NCI-H345 (cell line): ENCODE measurements around the gene OR1L8.
"Not testable (repeated sequence)": the region's sequence is repeated elsewhere in the genome, so short reads cannot be mapped to it uniquely, and the experiment has no call there.

Experiments used
- DNase-seq: peaks from one replicate; lab custom pipeline; 2025; lab: John Stamatoyannopoulos, UW

OR1L8 gene

GRCh38 chr9:122583284-122583683 is at the start of gene OR1L8:
Gene OR1L8 (minus strand): TSS chr9:122583384. CDS start chr9:122568477, 14,907 bp downstream.
- not testable (repeated sequence) for DNase-seq

- no peak for DNase-seq
Measured at GRCh38 chr9:122619996-122620395, 36.8 kb upstream of the OR1L8 start.

GRCh38 chr9:122614362-122614761 is 31.2 kb upstream of the OR1L8 start, which contains the start of gene OR1Q1:
Gene OR1Q1 (plus strand): TSS chr9:122614738. CDS start chr9:122614738, 0 bp downstream.
- no peak for DNase-seq

- DNase-seq = no peak
Measured at GRCh38 chr9:122609804-122610203, 26.6 kb upstream of the OR1L8 start.

GRCh38 chr9:122606587-122606986 is 23.4 kb upstream of the OR1L8 start:
- no peak for DNase-seq

GRCh38 chr9:122605691-122606090 is 22.5 kb upstream of the OR1L8 start:
- DNase-seq = no peak

GRCh38 chr9:122580360-122580759 is 2.8 kb downstream of the OR1L8 start:
- DNase-seq = no peak

- DNase-seq = no peak
Measured at GRCh38 chr9:122579874-122580273, 3.3 kb downstream of the OR1L8 start.

GRCh38 chr9:122572456-122572855 is 10.7 kb downstream of the OR1L8 start:
- no peak for DNase-seq

- DNase-seq = no peak
Measured at GRCh38 chr9:122567901-122568300, 15.3 kb downstream of the OR1L8 start.

- DNase-seq = no peak
Measured at GRCh38 chr9:122562134-122562760, 20.9 kb downstream of the OR1L8 start.

GRCh38 chr9:122561446-122561845 is 21.7 kb downstream of the OR1L8 start:
- DNase-seq = no peak

GRCh38 chr9:122552812-122553211 is 30.4 kb downstream of the OR1L8 start, which contains the start of gene OR1N2:
Gene OR1N2 (plus strand): TSS chr9:122553112. CDS start chr9:122553212, 100 bp downstream.
- DNase-seq = no peak

- no peak for DNase-seq
Measured at GRCh38 chr9:122551371-122551770, 31.8 kb downstream of the OR1L8 start.

GRCh38 chr9:122546196-122546595 is 37.0 kb downstream of the OR1L8 start:
- DNase-seq = no peak

GRCh38 chr9:122538757-122539156 is 44.4 kb downstream of the OR1L8 start:
- DNase-seq = no peak

- not testable (repeated sequence) for DNase-seq
Measured at GRCh38 chr9:122537066-122537465, 46.1 kb downstream of the OR1L8 start.

- DNase-seq = no peak
Measured at GRCh38 chr9:122536134-122536533, 47.0 kb downstream of the OR1L8 start.

GRCh38 chr9:122531157-122531556 is 52.0 kb downstream of the OR1L8 start:
- not testable (repeated sequence) for DNase-seq

GRCh38 chr9:122527193-122527592 is 56.0 kb downstream of the OR1L8 start, which contains the start of gene OR1N1:
Gene OR1N1 (minus strand): TSS chr9:122527293. CDS start chr9:122527293, 0 bp downstream.
- no peak for DNase-seq

GRCh38 chr9:122526602-122527001 is 56.6 kb downstream of the OR1L8 start:
- no peak for DNase-seq

- no peak for DNase-seq
Measured at GRCh38 chr9:122519376-122519775, 63.8 kb downstream of the OR1L8 start.

GRCh38 chr9:122518841-122519240 is 64.3 kb downstream of the OR1L8 start, which contains the start of gene OR1J4:
Gene OR1J4 (plus strand): TSS chr9:122519141. CDS start chr9:122519141, 0 bp downstream.
- no peak for DNase-seq

- no peak for DNase-seq
Measured at GRCh38 chr9:122518226-122518625, 65.0 kb downstream of the OR1L8 start.
